Caki2 (cell line): ENCODE measurements around the gene KCNF1. TPM values are rescaled to one million over a fixed set of nuclear protein-coding genes. Genes with fewer than 3 reads are reported as not detected.

Experiments used
- DNase-seq: peaks from one replicate; pipeline ENCODE4 v3.0.0-alpha.2; 2015; ENCODE audit warnings: low read depth
- in situ Hi-C: cut with HindIII; loops from 2 replicates; pipeline ENCODE4 v1.10.0; 2016; ENCODE audit warnings: low sequenced_read_pairs, low pct_unique_long_range_greater_than_20kb, mixed read lengths
- total RNA-seq: library from RNA; depleted of rRNA; stranded (reverse); fragments of >200 nt; shearing (Covaris generic); gene quantifications from 2 replicates; pipeline ENCODE4 v1.2.3, GENCODE V29; 2014; ENCODE audit warnings: low replicate concordance

The KCNF1 gene
- total RNA-seq, 1 experiment from 2014 or later = 0.17 TPM

DNA sequence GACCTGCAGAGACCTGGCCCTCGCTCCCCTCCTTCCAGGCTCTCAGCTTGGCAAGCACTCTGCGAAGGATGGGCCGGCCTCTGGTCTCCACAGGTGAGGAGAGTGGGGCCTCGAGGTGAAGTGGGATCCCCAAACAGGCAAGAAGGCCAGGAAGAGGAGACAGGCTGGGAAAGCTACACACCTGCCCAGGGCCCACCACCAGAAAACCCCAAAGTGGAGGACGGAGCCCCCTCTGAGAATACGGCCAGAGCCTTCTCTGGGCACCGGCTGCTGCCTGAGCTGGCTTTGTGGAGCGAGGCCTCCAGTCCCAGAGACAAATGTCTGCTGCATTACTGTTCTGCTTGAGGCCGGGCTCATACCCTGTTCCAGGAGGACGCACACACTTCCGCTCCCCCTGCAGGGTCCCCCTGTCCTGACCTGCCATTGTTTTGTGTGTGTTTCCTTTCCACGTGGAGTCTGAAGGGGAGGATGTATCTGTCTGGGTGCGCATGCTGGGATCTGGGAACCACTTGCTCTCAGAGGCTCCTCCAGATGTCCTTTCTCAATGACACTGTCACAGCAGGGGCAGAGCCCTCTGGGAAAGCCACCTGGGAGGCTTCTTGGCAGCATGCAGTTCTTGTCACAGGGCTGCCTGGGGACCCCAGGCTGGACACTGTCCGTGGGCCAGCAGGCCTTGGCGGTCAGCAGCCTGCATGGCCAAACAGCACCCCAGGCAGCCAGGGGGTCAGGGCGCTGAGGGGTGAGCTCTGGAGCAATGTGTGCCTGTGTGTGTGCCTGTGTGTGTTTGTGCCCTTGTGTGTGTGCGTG is 20.8 kb downstream of the KCNF1 start:
- peak; percentile 42 for DNase-seq
- in situ Hi-C loops = no loop called here

DNA sequence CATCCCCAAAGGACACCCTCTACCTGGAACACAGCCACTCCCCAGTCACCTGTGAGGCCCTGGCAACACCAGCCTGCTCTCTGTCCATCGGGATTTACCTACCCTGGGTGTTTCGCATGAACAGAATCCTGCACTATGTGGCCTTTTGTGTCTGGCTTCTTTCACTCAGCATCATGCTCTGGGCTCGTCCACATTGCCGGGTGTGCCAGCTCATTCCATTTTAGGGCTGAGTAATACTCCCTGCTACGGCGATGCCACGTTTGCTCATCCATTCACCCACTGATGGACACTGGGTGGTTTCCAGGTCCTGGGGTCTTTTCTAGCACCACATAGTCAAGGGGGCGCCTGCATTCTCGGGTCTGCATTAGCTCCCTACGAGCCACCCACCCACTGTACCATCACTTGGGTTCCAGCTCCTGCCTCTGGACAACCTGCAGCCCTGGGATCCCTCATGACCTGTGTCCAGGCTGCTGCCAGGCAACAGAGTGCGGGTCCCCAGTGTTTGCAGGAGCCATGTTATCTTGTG is 22.0 kb downstream of the KCNF1 start:
- no peak for DNase-seq
- in situ Hi-C loops = no loop called here

DNA sequence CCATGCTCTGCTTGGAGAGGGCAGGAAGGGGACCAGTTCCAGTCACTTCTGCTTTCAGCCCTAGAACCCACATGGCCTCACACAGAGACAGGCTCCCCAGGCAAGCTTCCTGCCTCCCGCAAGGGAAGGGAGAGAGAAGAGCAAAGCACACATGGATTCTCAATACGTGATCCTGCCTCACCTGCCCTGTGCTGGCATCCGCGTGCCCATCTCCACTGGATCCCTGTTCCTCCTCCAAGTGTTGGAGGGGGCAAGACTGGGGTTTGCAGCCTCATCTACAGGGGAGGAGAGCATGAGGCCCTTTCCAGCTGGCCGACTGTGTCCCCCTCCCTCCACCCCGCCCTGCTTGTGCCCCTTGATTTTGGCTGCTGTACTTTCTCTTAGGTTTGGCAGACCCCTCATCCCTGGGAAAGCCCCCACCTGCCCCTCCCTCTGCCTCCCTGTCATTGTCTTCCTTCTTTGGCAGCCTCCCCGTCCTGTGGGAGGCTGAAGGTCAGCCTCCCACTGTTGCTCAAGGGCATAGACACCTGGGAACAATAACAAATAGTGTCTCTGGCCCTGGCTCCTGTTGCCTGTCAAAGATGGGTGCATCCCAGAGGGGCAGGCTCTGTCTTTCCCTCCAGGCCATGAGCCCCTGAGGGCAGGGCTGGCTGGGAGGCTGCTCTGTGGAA is 22.7 kb downstream of the KCNF1 start:
- in situ Hi-C loops = no loop called here
- no peak for DNase-seq

DNA sequence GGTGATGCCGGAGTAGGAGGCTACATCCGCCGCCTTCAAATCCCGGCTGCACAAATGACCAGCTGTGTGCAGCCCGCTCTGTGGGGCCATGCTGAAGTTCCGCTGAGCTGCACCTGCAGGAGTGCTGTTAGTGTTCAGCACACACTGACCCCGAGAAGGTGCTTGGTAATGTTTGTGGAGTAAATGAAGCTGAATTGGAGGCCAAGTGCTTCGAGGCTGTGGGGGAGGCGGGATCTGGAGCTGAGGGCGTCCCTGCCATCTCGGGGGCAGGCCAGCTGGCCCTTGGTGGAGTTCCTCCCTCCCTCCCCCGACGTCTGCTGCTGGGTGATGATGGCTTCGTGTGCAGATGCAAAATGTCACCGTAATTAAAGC is 23.2 kb downstream of the KCNF1 start:
- in situ Hi-C loops = no loop called here
- peak; percentile 59 for DNase-seq

DNA sequence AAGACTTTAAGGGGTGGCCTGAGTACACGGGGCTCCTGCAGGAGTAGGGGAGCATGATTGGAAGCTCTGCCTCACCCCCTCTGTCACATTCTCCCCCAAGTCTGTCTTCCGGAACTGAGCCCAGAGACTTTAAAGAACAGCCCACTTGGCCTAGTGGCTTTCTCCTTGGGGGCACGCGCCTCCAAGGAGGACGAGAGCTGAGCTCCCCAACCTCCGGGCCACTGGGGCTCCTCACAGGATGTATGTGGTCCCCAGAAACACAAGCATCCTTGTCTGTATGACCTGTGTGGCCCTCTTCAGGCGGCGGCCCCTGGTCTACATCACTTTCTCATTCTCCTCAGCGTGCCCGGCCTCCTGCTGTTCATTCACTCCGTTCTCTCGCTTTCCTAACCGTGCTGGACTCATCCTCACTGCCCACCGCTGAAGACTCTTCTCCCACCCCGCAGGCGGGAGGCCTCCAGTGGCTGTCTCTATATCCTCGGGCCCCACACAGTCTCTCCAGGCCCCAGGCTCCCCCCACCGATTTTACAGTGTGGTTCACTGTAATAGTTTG is 23.7 kb downstream of the KCNF1 start:
- in situ Hi-C loops = no loop called here
- no peak for DNase-seq

DNA sequence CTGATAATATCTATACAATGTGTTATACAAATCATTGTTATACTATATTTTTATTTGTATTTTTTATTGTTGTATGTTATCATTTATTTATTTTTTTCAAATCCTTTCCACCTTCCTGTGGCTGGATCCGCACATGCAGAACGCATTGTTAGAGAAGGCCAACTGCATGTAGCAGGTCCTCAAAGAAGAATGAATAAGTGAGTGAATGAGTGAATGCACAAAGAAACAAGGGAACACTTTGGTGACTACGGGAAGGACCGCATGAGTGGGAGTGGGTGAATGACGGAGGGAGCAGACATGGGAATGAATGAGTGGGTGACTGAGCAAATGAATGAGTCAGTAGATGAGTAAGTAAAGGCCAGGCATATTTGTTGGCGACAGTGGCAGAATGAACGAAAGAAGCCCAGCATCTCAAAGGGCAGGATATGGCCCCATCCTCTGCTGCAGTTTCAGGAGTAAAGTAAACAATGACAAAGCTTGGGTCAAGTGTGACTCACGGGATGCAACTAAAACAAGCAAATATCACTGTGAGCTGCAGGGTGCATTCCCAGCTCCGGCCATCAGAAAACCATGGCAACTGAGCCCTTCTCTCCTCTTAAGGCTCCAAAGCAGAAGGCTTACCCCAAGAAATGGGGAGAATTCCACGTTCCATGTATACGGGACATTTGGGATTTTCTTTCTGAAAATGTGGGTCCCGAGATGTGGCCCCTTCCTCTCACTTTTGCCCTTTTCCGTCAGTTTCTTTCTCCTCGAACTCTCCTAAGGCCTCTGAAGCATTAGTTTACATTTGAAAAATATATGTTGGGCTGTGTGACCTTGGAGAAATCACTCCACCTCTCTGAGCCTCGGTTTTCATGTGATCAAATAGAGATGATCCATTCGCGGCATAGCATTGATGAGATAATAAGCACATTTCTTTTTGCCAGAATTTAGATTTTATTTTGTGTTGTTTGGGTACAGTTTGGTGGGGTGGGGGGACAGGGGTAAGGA is 24.5 kb downstream of the KCNF1 start:
- in situ Hi-C loops = no loop called here

DNA sequence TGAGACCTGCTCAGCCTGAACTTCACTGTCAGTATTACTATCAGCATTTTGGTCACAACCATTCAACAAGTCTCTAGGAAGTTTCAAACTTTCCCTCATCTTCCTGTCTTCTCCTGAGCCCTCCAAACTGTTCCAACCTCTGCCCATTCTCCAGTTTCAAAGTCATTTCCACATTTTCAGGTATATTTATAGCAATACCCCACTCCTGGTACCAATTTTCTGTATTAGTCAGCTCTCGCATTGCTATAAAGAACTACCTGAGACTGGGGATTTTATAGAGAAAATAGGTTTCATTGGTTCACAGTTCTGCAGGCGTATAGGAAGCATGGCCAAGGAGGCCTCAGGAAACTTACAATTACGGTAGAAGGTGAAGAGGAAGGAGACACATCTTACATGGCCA is 27.3 kb downstream of the KCNF1 start:
- in situ Hi-C loops = no loop called here
- no peak for DNase-seq

More for the DNA sequence above, 24.5 kb downstream of the KCNF1 start:
- peak; percentile 97 for DNase-seq

DNA sequence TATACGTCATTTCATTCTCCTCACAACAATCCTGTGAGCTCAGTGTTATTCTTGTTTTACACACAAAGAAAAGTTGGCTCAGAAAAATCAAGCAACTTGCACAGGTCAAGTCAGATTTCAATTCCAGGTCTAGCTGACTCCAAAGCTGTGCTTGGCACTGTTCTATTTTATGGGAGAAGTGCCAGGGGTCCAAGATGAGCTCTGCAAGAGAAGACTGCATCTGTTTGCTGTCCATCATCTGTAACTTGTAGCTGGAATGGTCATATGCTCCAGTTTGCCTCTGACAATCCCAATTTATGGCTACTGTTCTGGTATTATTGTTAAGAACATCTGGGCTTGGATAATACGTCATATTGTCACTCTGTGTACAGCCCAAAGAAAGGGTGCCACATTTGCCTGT is 28.9 kb downstream of the KCNF1 start:
- no peak for DNase-seq
- in situ Hi-C loops = no loop called here

DNA sequence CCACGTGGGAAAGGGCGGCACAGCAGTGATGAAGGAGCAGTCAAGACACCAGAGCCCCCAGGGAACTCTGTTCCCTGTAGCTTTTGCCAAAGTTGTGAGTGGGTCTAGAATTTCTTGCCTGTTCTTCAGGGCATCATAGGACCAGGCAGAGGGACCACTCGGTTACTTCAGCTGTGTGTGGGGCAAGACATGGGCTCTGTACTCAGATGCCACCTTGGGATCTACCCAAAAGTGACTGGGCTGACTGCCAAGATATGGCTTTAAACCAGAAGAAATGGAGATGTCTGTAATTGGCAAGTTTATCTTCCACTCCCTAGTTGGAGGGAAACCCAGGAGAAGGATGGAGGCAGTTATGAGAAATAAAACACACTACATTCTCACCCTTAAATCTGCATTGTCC is 29.6 kb downstream of the KCNF1 start:
- no peak for DNase-seq
- in situ Hi-C loops = no loop called here

DNA sequence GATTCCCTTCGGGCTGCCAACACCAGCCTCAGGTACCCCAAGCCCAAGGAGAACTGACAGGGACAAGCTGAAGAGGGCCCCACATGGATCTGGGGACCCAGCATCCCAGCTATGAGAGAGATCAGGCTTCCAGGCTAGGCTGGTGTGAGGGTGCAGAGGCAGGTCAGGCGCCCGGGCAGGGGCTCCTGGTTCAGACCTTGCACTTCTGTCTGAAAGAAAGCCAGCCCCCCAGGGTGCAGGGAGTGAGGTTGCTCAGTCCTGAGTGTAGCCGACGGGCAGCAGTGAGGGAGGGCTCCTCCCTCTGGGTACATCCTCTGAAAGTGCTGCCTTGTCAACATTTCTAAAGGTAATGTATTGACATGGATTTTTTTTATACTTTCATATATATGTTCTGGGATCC is 33.1 kb downstream of the KCNF1 start:
- no peak for DNase-seq
- in situ Hi-C loops = no loop called here

DNA sequence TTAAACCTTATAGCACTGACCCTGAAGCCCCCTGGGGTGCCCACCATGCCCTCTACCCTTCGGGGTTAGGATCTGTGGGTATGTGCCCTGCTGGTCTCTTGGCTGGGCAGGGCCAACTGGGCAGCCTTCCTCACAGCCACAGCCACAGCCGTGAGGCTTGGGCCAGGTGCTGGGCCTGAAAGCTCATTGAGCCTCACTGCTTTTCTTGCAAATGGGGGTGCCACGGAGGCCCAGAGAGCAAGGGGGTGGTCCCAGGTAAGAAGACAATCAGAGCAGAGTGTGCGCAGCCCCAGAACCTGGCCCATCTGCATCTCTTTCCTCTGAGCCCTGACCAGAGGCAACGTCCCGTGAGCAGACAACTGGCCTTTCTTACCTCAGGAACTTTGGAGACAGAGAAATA is 34.7 kb downstream of the KCNF1 start:
- DNase-seq = no peak
- in situ Hi-C loops = no loop called here

DNA sequence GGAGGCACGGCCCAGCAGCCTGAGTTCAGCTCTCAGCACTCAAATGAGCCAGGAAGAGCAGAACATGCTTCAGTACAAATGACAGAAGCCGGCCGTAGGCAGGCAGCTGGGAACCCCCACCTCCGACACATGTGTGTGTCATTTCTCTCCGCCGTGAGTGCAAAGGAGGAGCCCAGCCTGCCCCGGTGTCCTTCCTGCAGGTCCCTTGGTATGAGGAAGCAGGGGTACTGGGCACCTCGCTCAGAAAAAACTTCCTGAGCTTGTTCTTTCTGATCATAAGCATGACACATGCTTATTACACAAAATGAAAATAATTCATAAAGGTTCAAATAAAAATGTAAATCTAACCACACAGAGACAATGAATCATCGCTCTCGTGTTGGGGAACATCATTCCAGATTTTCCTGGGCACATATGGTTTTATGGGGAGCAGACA is 35.3 kb downstream of the KCNF1 start:
- in situ Hi-C loops = no loop called here
- no peak for DNase-seq

DNA sequence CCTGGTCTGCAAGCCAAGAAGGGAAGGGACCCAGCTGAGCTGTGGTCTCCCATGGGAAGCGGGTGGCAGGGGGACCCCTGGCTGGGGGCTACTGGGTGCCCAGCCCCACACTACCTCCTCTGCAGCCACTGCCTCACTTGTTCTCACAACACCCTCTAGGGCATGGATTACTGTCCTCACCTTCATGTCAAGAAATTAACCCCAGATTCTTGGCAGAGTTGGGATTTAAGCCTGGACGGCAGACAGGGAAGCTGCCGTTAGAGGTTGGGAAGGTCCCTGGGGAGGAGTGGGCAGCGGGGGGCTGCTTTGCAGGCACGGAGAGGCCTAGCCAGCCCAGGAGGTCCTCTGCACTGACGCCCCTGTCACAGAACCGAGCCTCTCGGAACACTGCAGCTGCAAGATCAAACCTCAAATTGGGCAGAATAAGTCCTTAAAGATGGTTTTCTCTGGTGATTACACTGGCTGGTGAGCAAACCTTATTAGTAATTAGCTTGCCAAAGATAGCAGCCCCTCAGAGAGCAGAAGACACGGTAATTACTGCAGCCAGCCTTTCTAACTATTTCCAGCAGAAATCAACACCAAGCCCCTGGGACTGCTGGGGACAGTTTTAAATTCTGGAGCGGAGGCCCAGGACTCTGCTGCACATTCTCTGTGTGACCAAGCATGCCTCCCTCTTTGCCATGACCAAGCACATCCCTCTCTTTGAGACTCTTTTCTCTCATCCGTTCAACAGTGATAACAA is 35.9 kb downstream of the KCNF1 start:
- in situ Hi-C loops = no loop called here
- no peak for DNase-seq

DNA sequence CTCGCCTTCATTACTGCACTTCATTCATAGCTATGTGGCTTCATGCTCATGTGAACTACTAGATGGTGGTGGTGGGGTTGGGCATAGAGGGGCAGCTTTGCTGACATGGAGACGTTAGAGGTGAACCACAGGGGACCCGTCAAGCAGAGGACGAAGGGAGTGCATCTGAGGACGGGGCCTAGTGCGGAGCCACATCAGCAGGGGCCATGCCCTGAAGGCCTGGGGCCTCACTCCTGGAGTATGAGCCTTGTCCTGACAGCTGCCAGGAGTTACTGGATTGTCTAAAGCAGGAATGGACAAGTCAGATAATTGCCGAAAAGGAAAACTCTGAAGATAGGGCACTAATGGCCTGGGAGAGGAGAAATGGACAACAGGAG is 36.4 kb downstream of the KCNF1 start:
- in situ Hi-C loops = no loop called here
- DNase-seq = no peak

DNA sequence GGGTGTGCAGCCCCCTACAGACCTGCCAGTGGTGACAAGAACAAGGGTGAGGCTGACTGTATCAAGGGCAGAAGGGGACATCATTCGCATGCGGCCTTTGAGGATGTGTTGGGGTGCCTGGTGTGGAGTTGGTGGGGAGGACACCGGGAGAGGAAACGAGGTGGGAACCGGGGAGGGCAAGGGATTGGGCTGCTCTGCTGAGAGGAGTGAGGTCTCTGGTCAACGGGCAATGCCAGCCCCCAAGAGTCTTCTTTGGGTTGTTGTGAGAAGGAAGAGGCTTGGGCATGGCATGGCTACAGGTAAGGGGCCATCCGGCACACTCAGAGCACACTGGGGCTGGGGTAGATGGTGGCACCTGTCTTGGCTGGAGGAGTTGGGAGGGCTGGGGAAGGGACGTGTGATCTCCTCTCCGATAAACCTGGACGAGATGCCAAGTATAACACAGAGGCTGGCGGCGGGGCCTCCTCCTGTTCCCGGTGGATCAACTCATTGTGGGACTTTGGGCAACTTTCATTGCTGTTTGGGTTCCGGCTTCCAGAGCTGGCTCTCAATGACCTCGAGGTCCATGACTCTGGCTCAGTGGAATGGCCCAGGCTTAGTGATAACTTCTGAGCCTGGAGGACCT is 37.0 kb downstream of the KCNF1 start:
- no peak for DNase-seq
- in situ Hi-C loops = no loop called here

DNA sequence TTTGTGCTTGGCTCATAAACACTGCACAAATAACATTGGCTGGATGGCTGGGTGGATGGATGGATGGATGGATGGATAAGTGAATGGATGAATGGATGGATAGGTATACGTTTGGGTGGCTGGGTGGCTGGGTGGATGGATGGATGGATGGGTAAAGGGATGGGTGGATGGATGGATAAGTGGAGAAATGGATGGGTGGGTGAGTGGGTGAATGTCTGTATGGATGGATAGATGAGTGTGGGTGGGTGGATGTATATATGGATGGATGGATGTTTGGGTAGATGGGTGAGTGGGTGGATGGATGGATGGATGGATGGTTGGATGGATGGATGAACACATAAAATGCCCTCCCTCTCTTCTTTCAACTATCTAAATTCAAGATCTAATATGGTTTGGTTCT is 38.1 kb downstream of the KCNF1 start:
- no peak for DNase-seq
- in situ Hi-C loops = no loop called here
